Left kidney (tissue), 2 donors: ENCODE data around the gene FXYD6. TPM values are rescaled to one million over a fixed set of nuclear protein-coding genes. Genes with fewer than 3 reads are reported as not detected.

Experiments
- DNase-seq: peaks from one replicate; pipeline ENCODE4 v3.0.0-alpha.2; 2013
- polyA plus RNA-seq: library from polyadenylated mRNA; unstranded; fragments of 120-200 nt; gene quantifications from one replicate; pipeline ENCODE4 v1.2.1, GENCODE V29; 2013; ENCODE audit not compliant: insufficient read length

The FXYD6 gene
- polyA plus RNA-seq, 1 donor = 114 TPM

DNA sequence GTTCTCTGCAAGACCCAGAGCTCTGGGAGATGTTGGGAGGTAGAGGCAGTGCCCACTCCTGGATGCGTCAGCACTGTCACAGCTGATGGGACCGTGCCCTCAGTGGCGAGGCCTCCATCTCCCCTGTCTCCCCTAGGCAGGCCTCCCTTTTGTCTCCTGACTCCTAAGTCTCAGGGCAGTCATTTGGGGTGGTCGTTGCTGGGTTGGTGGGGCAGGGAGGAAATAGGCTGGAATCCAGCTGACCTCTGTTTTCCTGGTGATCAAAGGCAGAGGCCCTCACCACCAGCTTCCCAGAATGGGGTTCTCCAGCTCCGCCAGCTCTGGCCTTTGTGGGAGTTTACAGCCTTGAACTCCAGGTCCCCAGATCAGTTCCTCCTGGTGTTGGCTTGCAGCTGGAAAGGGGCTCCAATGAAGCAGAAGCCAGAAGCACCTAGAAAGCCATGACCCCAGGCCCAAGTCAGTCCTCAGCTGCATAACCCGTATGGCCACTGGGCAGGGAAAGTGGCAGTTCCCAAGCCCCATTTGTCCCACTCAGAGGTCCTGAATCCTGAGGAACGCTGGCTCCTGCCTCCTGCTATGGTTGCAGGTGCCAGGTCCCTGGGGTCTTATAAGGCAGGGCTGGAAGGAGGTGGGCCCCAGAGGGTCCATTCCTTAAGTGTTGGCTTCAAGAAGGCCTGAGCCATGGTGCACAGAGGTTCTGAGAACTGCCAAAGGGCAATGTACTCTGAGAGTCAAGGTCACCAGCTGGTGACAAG, 44.6 kb downstream of the FXYD6 start:
- DNase-seq = no peak

DNA sequence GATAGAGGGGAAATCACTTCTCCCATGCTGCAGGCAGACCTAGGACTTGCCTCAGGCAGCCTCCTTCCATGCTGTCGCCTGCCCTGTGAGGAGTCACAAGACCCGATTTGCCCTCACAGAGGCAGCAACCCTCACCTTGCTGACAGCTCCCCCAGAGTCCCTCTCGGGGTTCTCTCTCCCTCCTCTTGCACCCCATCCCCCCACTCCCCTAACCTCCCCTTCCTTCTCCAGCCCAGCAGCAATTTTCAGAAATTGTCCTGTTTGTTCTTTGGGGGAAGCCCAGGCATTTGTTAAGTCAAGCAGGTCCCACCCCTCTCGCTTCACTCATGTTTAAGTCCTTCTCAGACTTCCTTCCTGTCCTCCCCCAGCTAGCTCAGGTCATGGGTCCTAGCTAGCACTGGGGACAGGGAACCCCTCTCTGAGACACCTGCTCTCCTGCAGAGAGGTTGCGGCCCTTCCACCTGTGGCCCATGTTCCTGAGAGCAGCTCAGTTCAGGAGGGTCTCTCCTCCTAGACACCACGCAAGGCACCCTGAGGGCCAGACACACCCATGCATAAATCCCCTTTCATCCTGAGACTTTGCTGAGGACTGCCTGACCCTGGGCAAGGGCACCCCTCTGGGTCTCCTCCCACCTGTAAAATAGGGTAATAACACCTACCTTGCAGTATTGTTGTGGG, 45.6 kb downstream of the FXYD6 start:
- DNase-seq = no peak

DNA sequence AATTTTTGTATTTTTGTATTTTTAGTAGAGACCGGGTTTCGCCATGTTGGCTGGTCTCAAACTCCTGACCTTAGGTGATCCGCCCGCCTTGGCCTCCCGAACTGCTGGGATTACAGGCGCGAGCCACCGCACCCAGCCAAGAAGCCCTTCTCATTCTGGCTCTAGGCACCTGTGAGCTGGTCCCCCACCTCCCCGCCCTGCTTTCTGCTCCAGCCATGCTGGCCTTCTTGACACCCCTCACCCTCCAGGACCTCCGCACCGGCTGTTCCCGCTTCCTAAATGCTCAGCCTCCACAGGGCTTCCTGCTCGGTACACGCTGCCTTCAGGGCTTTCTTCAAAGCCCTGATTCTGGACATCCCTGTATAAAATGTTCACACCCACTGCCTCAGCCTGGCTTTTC, 46.4 kb downstream of the FXYD6 start:
- DNase-seq = no peak

DNA sequence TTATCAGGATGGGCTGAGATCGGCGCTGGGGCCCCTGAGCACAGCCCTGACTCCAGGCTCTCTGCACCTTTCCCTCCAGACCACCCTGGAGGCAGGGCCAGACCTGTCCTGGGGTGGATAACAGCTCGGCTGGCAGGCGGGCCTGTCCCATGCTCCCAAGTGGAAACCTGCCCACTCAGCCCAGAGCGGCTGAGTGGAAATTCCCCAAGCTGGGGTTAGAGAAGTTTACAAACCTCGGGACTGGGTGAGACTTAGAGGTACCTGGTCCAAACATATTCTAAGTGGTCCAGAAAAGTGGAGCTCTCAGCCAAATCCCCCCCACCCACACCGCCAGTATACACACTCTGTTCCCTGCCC, 47.1 kb downstream of the FXYD6 start:
- no peak for DNase-seq

DNA sequence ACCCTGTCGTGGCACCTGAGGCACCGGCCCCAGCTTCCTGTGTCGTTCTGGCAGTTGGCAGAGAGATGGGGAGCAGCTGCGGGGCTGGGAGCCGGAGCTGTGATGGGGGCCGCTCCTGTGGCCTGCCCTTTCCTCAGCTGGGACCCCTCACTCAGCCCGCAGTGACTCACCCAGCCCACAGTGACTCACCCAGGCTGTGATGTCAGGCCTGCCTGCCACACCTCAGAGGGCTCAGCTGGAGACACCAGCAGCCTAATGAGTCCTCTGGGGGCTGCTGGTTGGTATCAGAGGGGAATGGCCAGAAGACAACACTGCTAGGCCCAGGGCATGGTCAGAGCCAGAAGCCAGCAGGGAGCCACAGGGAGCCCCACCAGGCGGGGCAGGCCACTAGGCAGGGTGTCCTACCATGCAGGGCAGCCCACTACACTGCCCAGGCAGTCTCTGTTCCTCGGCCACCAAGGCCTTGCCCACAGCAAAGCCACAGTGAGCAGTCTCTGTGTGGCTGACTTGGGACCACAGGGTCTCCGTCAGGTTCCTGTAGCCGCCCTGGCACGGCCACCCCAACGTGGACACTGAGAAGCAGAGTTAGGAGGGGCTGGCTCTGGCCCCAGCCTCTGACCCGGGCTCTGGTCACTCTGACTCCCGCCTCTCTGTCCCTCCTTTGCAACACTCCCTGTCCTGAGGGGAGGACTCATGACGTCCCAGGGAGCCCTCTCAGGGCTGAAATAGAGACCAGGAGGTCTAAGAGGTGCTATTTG, 47.7 kb downstream of the FXYD6 start:
- DNase-seq = no peak

DNA sequence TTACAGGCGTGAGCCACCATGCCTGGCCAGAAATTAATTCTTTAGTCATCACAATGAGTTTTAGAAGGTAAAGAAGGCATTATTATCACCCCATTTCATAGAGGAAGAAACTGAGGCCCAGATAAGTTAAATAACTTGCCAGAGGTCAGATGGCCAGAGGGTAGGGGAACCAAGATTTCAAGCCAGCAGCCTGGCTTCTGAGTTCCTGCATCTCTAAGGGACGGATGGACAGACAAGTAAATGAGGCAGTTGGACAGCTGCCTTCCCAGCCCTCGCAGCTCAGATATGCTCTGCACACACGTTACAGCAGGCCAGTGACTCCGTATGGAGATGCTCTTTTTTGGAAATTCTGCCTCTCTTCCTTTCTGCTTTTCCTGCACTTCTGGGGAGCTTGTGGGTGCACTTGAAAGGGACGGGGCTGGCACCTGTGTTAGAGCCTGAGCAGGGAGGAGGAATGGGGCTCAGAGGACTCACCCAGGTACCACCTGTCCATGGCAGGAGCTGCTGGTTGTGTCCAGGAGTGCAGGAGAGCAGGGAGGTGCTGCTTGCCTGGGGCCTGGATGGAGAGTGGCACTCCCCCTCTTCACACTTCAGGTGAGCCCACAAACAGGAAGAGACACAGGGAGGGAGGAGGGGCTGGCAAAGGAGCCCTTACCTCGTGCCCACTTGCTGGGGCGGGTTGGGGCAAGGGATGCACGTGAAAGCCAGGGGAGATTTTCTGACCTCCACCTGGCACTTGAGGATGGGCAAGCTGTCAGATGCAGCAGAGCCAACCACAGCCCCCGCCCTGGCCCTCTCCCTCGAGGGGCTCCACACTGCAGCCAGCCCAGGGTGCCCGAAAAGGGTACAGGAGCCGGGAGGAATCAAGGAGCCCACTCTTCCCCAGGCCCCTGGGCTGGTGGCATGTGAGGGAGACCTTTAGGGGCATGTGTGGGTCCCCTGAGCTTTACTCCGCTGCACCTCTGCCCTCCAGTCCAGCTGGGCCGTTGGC, 48.6 kb downstream of the FXYD6 start:
- DNase-seq = no peak

DNA sequence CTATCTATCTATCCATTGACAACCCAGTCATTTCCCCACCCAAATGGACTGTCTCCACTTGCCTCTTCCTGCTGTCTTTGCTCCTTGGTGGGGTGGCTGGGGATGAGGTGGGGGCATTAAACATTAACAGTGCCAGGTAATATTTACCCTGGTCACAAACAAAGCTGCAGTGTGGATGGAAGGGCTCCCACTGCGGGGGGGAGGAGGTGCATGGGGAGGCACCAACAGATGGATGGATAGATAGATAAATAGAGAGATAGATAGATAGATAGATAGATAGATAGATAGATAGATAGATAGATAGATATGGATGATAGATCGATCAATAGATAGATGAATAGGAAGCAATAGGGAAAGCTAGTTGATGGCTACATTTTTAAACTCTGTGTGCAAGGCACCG, 49.6 kb downstream of the FXYD6 start:
- DNase-seq = no peak

DNA sequence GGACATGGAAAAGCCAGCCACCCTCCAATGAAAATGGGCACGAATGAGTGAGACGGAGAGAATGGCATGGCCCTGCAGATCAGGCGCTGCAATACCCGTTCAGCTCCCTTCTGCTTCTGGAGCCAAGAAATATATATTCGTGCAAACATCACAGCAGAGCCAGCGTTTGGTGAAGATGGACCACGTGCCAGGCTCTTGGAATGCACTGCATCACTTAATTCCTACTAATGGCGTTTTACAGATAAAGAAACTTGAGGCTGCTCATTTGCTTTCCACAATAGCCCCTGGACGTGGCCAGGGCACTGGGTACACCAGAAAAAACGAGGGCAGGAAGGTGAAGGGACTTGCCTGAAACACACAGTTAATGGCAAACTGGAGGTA, 50.3 kb downstream of the FXYD6 start:
- no peak for DNase-seq

DNA sequence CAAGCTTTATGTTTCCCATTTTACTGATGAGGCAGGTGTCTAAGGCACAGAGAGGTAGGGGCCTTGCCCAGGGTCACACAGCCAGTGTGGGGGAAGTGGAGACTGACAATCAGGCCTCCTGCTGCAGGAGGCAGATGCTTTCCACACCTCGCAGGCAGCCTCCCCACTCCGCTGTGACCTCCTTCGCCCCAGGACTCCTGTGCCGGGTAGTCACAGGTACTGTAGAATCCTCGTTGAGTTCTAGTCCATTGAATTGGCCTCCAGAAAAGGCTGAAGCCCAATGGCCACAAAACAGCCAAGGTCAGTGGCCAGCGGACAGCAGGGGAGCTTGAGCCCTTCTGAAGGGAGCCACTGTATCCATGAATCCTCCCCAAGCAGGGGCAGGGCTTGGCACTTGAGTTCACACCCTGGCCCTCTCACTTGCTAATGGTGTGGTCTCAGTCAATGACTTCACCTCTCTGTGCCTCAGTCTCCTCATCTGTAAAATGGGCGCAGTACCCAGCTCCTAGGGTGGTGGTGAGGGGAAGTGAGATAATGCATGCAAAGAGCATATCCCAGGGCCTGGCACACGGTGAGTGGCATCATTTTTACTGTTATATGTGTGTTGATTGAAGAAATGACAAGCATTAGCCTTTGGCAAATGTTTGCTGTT, 50.8 kb downstream of the FXYD6 start:
- DNase-seq = no peak

DNA sequence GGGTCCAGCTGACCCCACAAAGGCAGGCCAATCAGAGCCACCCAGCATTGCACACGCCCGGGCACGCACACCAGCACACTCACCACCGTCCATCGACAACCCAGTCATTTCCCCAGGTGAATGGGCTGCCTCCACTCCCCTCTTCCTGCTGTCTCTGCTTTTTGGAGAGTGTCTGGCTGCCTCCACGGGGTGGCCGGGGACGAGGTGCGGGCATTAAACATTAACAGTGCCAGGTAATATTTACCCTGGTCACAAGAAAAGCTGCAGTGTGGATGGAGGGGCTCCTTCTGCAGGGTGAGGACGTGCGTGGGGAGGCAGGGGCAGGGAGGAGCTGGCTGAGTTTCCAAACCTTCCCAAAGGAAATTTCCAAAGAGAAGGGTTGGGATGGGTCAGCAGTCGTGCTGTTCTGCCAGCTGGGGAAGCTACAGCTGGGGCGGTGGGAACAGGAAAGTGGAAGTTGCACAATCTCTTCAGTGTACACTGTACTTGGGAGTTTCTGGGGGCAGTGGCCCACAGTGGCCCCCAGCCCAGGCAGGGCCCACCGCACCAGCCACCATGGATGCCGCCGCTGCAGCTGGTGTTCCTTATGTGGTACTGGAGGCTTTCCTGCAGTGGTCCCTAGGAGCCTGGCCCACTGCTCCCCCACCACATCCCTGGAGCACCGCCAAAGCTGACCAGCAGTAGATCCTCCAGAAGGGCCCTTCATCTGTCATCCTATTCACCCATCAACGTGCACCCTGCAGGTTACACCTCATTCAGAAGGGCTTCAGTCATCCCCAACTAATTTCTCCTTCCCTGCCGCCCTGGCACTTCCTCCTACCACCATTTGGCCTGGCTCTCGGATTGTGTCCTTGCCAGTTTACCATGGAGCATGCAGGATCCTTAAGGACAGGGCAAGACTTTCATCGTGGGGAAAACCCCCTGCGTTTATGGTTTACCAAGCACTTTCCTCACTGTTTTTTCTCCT, 51.6 kb downstream of the FXYD6 start, which contains the start of gene FXYD2:
Gene FXYD2, minus strand, starts transcription at position 174 of the 967 bp plus-strand sequence. Its CDS starts 66 bp downstream, at position 108.
- no peak for DNase-seq

DNA sequence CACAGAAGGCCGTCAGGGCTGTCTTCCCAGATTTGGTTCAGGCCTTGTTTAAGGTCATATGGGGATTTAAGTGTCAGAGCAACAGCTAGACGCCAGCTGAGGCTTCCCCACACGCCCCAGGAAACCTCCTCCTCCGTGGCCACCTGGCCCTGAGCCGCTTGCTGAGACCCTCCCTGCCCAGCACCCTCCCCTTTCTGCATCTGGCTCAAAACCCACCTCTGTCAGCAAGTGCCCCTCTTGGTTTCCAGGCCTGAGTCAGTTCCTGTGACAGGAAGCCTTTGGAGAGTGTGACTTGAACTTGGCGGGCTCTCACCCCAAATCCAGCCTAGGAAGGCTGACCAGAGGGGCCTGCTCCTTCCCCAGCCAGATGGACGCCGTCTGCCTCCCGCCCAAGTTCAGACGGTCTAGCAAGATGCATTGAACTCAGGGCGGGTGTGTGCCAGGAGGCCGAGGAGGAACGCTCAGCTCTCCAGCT, 52.5 kb downstream of the FXYD6 start:
- DNase-seq = no peak

DNA sequence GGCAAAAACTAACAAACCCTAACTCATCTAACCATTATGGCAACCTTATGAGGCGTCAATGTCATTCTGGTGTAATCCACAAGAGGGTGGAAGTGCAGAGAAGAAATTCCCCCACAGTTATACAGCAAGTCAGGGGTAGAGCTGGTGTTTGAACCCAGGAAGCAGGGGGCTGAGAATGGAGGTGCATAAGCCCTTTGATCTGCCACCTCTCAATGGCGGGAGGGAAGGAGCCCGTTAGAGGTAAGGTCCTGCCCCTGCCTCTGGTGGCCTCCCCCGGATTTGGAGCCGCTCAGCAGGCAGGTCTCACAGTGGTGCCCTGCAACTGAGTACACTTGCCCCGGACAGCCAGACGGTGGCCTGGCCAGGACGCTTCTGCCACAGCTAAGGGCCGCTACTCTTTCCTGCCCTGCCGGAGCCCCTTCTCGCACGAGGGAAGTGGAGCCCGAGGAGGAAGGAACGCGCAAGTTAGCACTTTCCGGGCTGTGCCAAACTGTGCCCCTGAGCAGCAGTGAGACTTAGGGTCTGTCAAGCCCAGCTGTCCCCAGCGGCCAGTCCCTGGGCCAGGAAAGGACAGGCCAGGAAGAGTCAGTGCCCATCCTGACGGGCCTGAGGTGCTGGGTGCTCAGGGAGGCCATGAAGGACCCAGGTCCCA, 53.0 kb downstream of the FXYD6 start:
- no peak for DNase-seq

DNA sequence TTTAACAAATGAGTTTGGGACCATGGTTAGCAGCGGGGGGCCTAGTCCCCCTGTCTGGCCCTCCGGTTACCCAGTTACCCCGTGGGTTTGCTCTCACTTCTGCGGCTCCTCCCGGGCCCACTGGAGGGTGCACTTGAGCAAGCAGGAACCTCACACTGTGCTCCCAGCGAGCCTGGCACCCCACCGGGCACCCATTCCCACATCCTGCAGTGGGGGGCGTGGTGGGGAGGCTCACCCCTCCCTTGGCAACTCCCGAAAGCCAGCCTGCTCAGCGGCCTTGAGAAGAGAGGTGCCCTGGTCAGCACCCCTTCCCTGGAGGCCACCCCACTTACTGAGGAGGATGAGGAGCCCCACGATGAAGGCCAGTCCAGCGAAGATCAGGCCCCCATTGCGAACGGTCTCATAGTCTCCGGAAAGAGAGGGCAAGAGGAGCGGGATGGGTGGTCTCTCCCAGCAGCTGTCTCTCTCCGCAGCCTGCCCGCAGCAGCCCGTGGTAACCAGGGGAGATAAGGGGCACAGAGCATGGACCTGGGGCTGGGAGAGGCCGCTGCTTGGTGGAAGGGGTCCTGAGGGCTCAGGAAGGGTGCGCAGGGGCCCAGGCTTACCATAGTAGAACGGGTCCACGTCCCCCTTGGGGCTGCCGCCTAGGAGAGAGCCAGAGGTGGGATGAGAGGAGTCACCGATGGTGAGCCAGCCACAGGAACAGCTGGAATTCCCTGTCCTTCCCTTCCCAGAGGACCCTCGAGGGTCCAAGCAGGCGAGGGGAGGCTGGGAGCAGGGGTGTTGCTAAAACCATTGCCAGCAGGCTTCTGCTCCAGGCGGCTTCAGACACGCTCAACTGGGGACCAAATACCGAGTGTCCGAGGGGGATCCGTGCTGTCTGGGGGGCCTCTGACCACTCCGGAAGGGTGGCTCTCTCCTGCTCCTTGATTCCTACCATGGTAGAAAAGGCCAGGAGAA, 54.1 kb downstream of the FXYD6 start:
- no peak for DNase-seq

DNA sequence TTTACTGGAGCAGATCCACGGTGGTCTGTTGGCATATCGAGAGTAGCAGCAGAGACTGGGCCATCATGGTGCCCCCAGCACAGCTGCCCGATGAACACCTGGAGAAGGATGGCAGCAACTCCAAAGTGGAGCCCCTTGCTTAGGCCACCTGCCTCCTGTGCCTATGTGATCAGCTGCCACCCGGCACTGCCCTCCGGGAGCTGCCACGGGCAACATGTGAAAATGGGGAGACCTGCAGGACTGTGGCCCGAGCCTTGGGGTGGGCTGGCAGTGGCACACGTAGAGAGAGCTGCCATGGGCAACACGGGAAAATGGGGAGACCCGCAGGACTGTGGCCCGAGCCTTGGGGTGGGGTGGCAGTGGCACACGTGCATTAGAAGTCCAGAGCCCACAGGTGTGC, 55.0 kb downstream of the FXYD6 start:
- DNase-seq = no peak

DNA sequence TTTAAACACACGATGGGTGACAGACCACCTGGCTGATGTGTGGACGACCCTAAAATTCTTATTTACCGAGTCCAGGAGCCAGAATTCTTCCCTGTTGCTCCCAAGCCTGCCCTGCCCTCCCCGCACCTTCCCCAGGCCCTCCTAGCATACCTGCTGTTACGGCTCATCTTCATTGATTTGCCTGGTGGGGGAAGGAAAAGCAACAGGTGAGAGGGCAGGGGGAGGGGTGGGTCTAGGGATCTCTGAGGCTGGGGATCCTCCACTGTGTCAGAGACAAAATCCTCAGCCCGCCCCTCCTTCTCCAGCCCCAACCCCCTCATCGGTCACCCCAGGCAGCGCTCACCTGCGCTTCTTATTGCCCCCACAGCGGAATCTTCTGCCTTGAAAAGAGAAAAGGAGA, 55.9 kb downstream of the FXYD6 start:
- DNase-seq = no peak

DNA sequence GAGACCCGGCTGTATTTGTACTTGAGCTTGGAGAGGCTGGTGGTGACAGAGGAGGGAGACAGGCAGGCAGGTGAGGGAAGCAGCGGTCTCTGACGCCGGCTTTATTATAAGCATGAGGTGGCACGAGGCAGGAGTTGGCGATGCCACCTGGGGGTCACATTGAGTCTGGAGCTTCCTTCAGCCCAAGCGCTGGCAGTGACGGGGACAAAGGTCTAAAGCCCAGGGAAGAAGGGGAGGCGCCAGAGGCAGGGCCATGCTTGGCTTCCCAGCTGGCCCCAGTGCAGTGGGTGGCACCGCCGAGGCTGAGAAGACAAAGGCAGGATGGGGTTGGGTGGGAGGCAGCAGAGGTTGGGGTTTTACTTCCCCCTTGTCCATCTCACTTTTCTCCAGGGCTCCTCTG, 56.4 kb downstream of the FXYD6 start:
- DNase-seq = no peak

DNA sequence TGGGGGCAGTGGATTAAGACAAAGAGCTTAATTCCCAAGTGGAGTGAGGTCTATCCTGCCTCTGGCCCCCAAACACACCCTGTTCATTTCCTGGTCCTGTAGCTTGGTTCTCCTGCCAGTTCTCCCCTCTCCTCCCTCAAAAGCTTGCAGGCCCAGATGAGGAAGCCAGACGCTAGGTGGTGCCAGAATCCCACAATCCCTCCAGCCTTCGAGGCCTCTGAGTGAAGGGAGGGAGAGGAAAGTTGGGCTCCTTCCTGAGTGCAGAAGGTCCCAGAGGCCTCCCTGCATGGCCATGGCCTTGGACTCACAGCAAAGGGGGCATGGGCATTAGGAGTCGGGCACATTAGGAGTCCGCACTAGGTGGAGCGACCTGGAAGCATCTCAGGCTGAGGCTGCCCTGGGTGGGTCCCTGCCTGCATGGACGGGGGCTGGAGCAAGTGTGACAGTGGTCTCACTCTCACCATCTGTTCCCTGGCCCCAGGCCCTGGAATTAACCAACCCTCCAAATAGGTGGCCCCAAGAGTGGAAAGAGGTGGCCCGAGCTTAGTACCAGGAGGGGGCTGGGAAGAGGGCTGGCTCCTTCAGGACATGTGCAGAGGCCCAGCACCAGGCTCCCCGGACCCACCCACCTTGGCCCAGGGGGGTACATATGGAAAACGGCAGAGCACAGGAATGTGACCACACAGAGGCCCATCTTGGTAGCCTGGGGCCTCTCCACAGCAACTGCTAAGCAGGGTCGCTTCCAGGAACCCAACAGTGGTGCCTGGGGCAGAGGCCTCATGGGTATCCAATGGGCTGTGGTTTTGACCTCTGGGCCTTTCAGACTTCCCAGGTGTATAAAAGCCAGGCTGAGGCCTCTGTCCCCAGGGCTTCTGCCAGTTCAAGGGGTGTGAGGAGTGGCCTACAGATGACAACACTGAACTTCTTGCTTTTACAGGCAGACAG, 57.1 kb downstream of the FXYD6 start:
- peak; percentile 87 for DNase-seq
